Endothelial cell of umbilical vein (primary cell): Measurements from ENCODE around the gene OXSR1. TPM values are rescaled to one million over a fixed set of nuclear protein-coding genes. Genes with fewer than 3 reads are reported as not detected.

Source experiments
- BruUV-seq: library from RNA; stranded (reverse); fragments of 400-500 nt; replicated peaks from 2 replicates; lab custom pipeline; 2021; lab: Mats Ljungman, UMichigan
- CTCF ChIA-PET: fragments of 300-600, 350-600 bp; sonication (Branson Sonifier 250); formaldehyde crosslinking; loops from one replicate; lab custom pipeline; 2021; ENCODE audit warnings: antibody characterized with exemption, inconsistent platforms; lab: Charles Lee
- POLR2A ChIA-PET: fragments of 300-600, 350-600 bp; sonication (Branson Sonifier 250); formaldehyde crosslinking; loops from one replicate; lab custom pipeline; 2021; ENCODE audit warnings: antibody characterized with exemption, inconsistent platforms; lab: Charles Lee
- DNase-seq: peaks from one replicate; pipeline ENCODE4 v3.0.0-alpha.2; 2011; ENCODE audit warnings: low read depth, low spot score
- FAIRE-seq: peaks from 2 replicates; lab custom pipeline; 2011; peaks lifted over from hg19 to GRCh38; lab: Jason Lieb, UNC
- H2AFZ ChIP-seq: 2 replicates; pipeline ENCODE4 v1.6.0; 2012; ENCODE audit warnings: low read depth, low read length, control low read depth, inconsistent platforms
- H3K27ac ChIP-seq: 2 replicates; pipeline ENCODE4 v1.5.1; 2011; ENCODE audit warnings: low read depth, mild to moderate bottlenecking, control low read depth, low read length, moderate library complexity; ENCODE audit not compliant: insufficient read depth
- H3K27me3 ChIP-seq, 2 experiments: 2 replicates each; pipeline versions ENCODE4 v1.6.0 to v1.6.1; 2011; ENCODE audit warnings: low read length in 2 of 2, mixed read lengths in 1 of 2; ENCODE audit not compliant: control insufficient read depth in 2 of 2, insufficient read depth in 2 of 2
- H3K36me3 ChIP-seq, 2 experiments: 2 replicates in 1 of 2; 3 replicates in 1 of 2; pipeline ENCODE4 v1.5.1; 2011; ENCODE audit warnings: low read length in 2 of 2, mild to moderate bottlenecking in 1 of 2, moderate library complexity in 1 of 2; ENCODE audit not compliant: control insufficient read depth in 2 of 2, insufficient read depth in 2 of 2; ENCODE audit errors: extremely low read depth in 1 of 2
- H3K4me1 ChIP-seq: 3 replicates; pipeline ENCODE4 v1.5.1; 2011; ENCODE audit warnings: mild to moderate bottlenecking, low read length; ENCODE audit not compliant: control insufficient read depth, insufficient read depth; ENCODE audit errors: extremely low read depth
- H3K4me2 ChIP-seq: 2 replicates; pipeline ENCODE4 v1.6.1; 2011; ENCODE audit warnings: low read length, control low read depth, mixed read lengths; ENCODE audit not compliant: insufficient read depth
- H3K4me3 ChIP-seq, 3 experiments: fragments of 200-600 bp in 1 of 3; sonication (generic), shearing (Covaris generic) in 1 of 3; replicated peaks in 1 of 3; 2 replicates each; pipeline ENCODE4 v1.5.1; 2011 to 2016; ENCODE audit warnings: control low read depth in 3 of 3, low read length in 3 of 3, mild to moderate bottlenecking in 2 of 3, inconsistent platforms in 1 of 3, low read depth in 1 of 3, moderate library complexity in 1 of 3; ENCODE audit not compliant: insufficient read depth in 1 of 3
- H3K79me2 ChIP-seq: 2 replicates; pipeline ENCODE4 v1.6.0; 2012; ENCODE audit warnings: low read length, inconsistent platforms; ENCODE audit not compliant: control insufficient read depth, insufficient read depth
- H3K9ac ChIP-seq: replicated peaks from 2 replicates; pipeline ENCODE3; 2011; ENCODE audit warnings: low read length, control low read depth; ENCODE audit not compliant: insufficient read depth; ENCODE audit errors: extremely low read depth
- H3K9me1 ChIP-seq: replicated peaks from 3 replicates; pipeline ENCODE4 v1.6.0; 2011; ENCODE audit warnings: mild to moderate bottlenecking, low read length; ENCODE audit not compliant: control insufficient read depth, insufficient read depth; ENCODE audit errors: extremely low read depth
- H3K9me3 ChIP-seq: replicated peaks from 2 replicates; pipeline ENCODE4 v1.5.1; 2012; ENCODE audit warnings: low read length, inconsistent platforms; ENCODE audit not compliant: control insufficient read depth, insufficient read depth
- H4K20me1 ChIP-seq: replicated peaks from 2 replicates; pipeline ENCODE3; 2011; ENCODE audit warnings: mild to moderate bottlenecking, low read length; ENCODE audit not compliant: control insufficient read depth, insufficient read depth; ENCODE audit errors: extremely low read depth
- EZH2 ChIP-seq: IDR thresholded peaks from 2 replicates; pipeline ENCODE4 v1.6.1; 2012; ENCODE audit warnings: borderline replicate concordance, low read depth, mild to moderate bottlenecking, moderate library complexity, low read length, inconsistent platforms; ENCODE audit not compliant: severe bottlenecking
- FOS ChIP-seq: IDR thresholded peaks from 2 replicates; pipeline ENCODE4 v1.6.1; 2011; ENCODE audit warnings: mild to moderate bottlenecking, low read length, moderate library complexity, borderline replicate concordance; ENCODE audit not compliant: insufficient read depth
- GATA2 ChIP-seq: IDR thresholded peaks from 2 replicates; pipeline ENCODE4 v1.7.0; 2011; ENCODE audit warnings: low read depth, mild to moderate bottlenecking, moderate library complexity, mixed read lengths, low read length; ENCODE audit not compliant: insufficient read length, insufficient read depth
- JUN ChIP-seq: IDR thresholded peaks from 2 replicates; pipeline ENCODE4 v1.6.1; 2011; ENCODE audit warnings: borderline replicate concordance, low read depth; ENCODE audit not compliant: insufficient read length, insufficient read depth
- MYC ChIP-seq: IDR thresholded peaks from one replicate; pipeline ENCODE4 v1.6.1; 2011; ENCODE audit warnings: mild to moderate bottlenecking, low read depth, low read length
- POLR2A ChIP-seq: IDR thresholded peaks from 2 replicates; pipeline ENCODE4 v1.6.1; 2012; ENCODE audit warnings: low read depth, mild to moderate bottlenecking, control low read depth, low read length
- POLR2AphosphoS5 ChIP-seq: IDR thresholded peaks from 2 replicates; pipeline ENCODE4 v1.6.1; 2012; ENCODE audit warnings: low read depth, mild to moderate bottlenecking, control low read depth, low read length, moderate library complexity; ENCODE audit not compliant: insufficient read depth
- dilution Hi-C: fragments of 300-500 bp; cut with MboI; formaldehyde crosslinking; loops from one replicate; pipeline ENCODE4 v1.15.0; 2019; ENCODE audit warnings: low sequenced_read_pairs; ENCODE audit not compliant: extremely low pct_ligation_motif_present
- intact Hi-C: fragments of 100-400 bp; cut with micrococcal nuclease; formaldehyde crosslinking; loops from one replicate; pipeline ENCODE4 v1.10.0; 2022
- polyA plus RNA-seq, 4 experiments: library from polyadenylated mRNA; depleted of rRNA in 3 of 4; stranded (reverse) in 3 of 4; unstranded in 1 of 4; fragments of >200 nt; gene quantifications; 2 replicates each; pipeline versions ENCODE4 v1.2.1 to v1.2.3, GENCODE V29; 2011 to 2012; ENCODE audit warnings: missing spikeins in 1 of 4
- total RNA-seq: library from RNA; stranded (reverse); gene quantifications from 2 replicates; pipeline ENCODE4 v1.2.3, GENCODE V29; 2021
- TF ChIP-seq, protein P1 (sequence below): IDR thresholded peaks from 2 replicates; pipeline ENCODE4 v1.6.1; 2011; ENCODE audit not compliant: insufficient read depth, insufficient read length
- TF ChIP-seq, protein P2 (sequence below), 2 donors: IDR thresholded peaks; 1 replicate in 1 of 2; 2 replicates in 1 of 2; pipeline ENCODE4 v1.5.1; 2011; ENCODE audit warnings: low read length in 2 of 2, mild to moderate bottlenecking in 2 of 2, moderate library complexity in 2 of 2, control low read depth in 1 of 2, inconsistent platforms in 1 of 2, low read depth in 1 of 2; ENCODE audit not compliant: insufficient read depth in 1 of 2; ENCODE audit errors: extremely low read depth in 1 of 2

The OXSR1 gene
- total and polyA plus RNA-seq, 2 donors (not counting 3 experiments of a cell fraction or from before 2014, with no cell fraction given): 15.1 to 32.9 TPM

DNA sequence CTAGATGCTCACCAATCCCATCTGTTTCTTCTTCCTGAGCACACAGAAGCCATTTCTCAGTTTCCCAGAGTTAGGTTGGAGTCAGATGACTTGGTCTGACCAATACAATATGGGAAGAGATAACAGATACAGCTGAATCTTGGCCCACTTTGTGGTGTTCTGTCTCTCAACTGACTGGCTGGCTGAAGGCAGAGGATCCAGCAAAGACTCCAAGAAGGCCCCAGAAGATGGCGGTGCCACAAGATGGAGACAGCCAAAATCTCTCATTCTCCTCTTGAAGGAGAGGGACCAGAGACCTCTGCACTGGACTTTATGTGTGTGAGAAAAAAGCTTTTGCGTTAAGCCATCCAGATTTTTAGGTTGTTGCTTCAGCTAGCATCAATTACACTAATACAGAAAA lies 8.2 kb upstream of the OXSR1 start:
- Histone ChIP-seq H4K20me1 (no peaks in the 10 kb centered on the region), H3K9me3 (no peaks in the 10 kb centered on the region), H3K79me2 (no peaks in the 10 kb centered on the region), H3K4me2 (no peak overlapping the region), H3K27me3 (no peaks in the 10 kb centered on the region), H2AFZ (no peak overlapping the region), H3K4me1 (no peaks in the 10 kb centered on the region), H3K9ac (no peak overlapping the region), H3K27ac (no peak overlapping the region), H3K36me3 (no peaks in the 10 kb centered on the region), H3K9me1 (no peaks in the 10 kb centered on the region), H3K4me3 (no peak overlapping the region)
- POLR2A ChIA-PET: no interaction called here
- CTCF ChIA-PET: no interaction called here
- TF ChIP-seq POLR2AphosphoS5 (no peak), FOS (no peak), EZH2 (no peak), MYC (no peak), GATA2 (no peak), POLR2A (no peak), JUN (no peak)
- TF ChIP-seq, protein P1, sequence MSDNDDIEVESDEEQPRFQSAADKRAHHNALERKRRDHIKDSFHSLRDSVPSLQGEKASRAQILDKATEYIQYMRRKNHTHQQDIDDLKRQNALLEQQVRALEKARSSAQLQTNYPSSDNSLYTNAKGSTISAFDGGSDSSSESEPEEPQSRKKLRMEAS: no peak
- TF ChIP-seq, protein P2, sequence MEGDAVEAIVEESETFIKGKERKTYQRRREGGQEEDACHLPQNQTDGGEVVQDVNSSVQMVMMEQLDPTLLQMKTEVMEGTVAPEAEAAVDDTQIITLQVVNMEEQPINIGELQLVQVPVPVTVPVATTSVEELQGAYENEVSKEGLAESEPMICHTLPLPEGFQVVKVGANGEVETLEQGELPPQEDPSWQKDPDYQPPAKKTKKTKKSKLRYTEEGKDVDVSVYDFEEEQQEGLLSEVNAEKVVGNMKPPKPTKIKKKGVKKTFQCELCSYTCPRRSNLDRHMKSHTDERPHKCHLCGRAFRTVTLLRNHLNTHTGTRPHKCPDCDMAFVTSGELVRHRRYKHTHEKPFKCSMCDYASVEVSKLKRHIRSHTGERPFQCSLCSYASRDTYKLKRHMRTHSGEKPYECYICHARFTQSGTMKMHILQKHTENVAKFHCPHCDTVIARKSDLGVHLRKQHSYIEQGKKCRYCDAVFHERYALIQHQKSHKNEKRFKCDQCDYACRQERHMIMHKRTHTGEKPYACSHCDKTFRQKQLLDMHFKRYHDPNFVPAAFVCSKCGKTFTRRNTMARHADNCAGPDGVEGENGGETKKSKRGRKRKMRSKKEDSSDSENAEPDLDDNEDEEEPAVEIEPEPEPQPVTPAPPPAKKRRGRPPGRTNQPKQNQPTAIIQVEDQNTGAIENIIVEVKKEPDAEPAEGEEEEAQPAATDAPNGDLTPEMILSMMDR (IDR thresholded peaks at IDR 0.05; ENCODE audit: extremely low read depth in 1 of 2, insufficient read depth in 1 of 2, low read depth in 1 of 2, low read length in 2 of 2): no peak
- no peak for DNase-seq
- intact Hi-C loops: no loop called here
- FAIRE-seq: no peak
- dilution Hi-C loops: no loop called here
- BruUV-seq: no TSS peak
